Measurements from ENCODE around the gene BNC2.

The BNC2 gene

DNA sequence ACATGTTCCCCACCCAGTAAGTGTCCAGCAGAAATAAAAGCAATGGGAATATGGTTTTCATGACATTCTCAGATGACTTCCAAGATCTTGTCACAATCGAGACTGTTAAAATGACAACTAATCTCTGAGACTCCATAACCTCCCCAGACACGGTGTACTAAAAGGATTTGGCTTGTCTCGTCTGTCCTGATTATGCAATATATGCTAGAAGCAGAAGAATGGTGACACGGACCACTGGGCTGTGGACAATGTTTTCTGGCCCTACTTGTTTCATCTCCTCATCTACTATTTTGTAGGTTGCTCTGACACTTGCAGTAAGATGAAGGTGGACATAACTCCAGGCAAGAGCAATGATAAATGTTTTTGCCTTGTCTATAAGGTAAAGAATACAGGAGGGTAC is 56.6 kb downstream of the BNC2 start:
- Histone ChIP-seq H3K36me3 (ENCODE audit: control insufficient read depth, insufficient read depth, low read length) (no peaks in the 10 kb centered on the region), H3K9me3 (ENCODE audit: control insufficient read depth, insufficient read depth, low read depth, low read length) (no peaks in the 10 kb centered on the region; the same call in 1 of the 2 replicates), H3K27me3 (ENCODE audit: control insufficient read depth, insufficient read depth, low read length) (no peaks in the 10 kb centered on the region), H3K4me3 (ENCODE audit: low read depth, low read length) (no peak overlapping the region), H3K4me1 (ENCODE audit: control insufficient read depth, insufficient read depth, low read length) (peaks cover 52% of the 10 kb centered on the region), H3K9ac (ENCODE audit: low read length) (no peak overlapping the region), H3K27ac (ENCODE audit: low read depth, low read length) (no peak overlapping the region)

DNA sequence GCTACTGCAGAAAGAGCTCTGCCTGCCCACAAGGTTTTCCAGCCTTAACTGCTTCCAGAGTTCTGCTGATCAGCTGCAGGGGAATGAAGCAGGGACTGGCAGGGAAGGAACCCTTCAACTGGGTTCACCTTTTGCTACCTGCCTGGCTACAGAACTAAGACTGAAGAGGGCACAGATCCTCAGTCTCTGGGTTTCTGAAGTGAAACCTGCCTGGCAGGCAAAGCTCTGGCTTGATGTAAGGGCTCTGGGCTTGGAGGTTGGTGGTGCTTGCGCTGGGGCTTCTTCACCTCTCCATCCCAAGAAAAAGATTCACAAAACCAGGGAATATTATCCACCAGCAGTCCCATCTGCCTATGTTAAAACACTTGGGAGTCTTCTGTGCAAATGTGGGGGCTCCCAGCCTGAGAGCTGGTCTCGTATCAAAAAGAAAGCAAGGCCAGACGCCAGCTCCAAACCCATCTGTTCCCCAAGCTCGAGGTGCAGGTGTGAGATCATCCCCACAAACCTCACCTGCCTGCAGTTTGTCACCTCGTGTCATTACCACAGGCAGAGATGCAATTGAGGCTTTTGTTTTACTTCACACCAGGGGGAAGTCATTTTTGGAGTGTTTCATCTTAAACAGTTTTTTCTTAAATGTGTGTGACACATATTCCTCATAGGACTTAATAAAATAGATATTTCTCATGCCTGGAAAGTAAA is 58.3 kb downstream of the BNC2 start:
- H3K27me3 ChIP-seq (ENCODE audit: control insufficient read depth, insufficient read depth, low read length), result no peaks in the 10 kb centered on the region
- peaks cover 55% of the 10 kb centered on the region for H3K4me1 ChIP-seq (ENCODE audit: control insufficient read depth, insufficient read depth, low read length)
- peak overlapping the region; percentile 91; the same call in 1 of the 2 replicates for H3K27ac ChIP-seq (ENCODE audit: low read depth, low read length)
- H3K9me3 ChIP-seq (ENCODE audit: control insufficient read depth, insufficient read depth, low read depth, low read length), result no peaks in the 10 kb centered on the region; the same call in 1 of the 2 replicates
- no peak overlapping the region for H3K9ac ChIP-seq (ENCODE audit: low read length)
- H3K4me3 ChIP-seq (ENCODE audit: low read depth, low read length), result no peak overlapping the region
- H3K36me3 ChIP-seq (ENCODE audit: control insufficient read depth, insufficient read depth, low read length), result no peaks in the 10 kb centered on the region

DNA sequence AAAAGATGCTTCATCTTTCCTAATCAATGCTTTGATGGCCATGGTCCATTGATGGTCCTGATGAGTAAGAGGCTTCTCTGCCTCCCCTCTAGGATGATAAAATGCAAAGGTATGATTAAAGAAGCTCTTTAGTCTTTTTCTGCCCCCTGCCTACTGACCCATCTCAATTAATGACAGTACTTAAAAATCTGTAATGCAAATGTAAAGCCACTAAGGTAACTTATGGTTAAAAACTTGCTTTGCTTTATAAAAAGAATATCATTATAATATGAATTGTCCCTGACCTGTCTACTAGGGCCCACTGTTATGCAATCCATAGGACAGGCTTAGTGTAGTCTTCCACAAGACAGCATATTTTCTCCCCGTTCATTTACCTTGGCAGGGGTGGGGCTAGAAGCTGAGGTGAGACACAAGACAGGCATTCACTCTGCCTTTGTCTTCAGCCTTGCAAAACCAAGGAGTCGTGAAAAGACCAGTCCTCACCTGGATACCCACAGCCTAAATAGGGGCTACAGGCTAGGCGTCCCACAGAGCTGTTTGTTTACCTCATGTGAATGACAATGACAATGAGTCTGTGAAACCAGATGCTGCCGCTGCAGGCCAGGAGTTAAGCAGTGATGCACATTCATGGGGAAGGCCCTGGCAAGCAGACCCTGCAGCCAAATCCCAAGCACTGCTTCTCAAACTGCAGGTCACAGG is 60.4 kb downstream of the BNC2 start:
- H3K36me3 ChIP-seq (ENCODE audit: control insufficient read depth, insufficient read depth, low read length), result no peaks in the 10 kb centered on the region
- peak overlapping the region; percentile 91 for H3K27ac ChIP-seq (ENCODE audit: low read depth, low read length)
- peaks cover 46% of the 10 kb centered on the region for H3K4me1 ChIP-seq (ENCODE audit: control insufficient read depth, insufficient read depth, low read length)
- no peaks in the 10 kb centered on the region; the same call in 1 of the 2 replicates for H3K9me3 ChIP-seq (ENCODE audit: control insufficient read depth, insufficient read depth, low read depth, low read length)
- no peaks in the 10 kb centered on the region for H3K27me3 ChIP-seq (ENCODE audit: control insufficient read depth, insufficient read depth, low read length)
- peak overlapping the region; percentile 41 for H3K9ac ChIP-seq (ENCODE audit: low read length)
- no peak overlapping the region for H3K4me3 ChIP-seq (ENCODE audit: low read depth, low read length)

DNA sequence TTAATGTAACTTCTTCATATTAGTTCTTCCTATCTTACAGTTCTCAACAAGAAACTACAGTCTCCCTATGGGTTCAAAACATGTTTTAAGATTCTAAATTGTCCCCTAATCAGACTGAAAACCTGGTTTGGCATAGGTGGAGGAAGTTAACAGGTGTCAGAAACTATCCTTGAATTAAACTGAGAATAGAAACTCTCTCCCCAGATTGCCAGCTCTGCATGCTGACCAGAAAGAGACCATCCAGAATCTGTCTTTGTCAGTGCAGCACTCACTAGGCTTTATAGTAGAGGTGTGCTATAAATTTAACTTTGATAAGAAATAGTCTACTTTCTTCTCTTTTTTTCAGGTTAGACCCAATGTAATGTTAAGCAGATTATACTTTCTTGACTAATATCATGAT is 63.8 kb downstream of the BNC2 start:
- no peak overlapping the region for H3K27ac ChIP-seq (ENCODE audit: low read depth, low read length)
- peaks cover 60% of the 10 kb centered on the region for H3K4me1 ChIP-seq (ENCODE audit: control insufficient read depth, insufficient read depth, low read length)
- H3K27me3 ChIP-seq (ENCODE audit: control insufficient read depth, insufficient read depth, low read length), result no peaks in the 10 kb centered on the region
- no peaks in the 10 kb centered on the region for H3K36me3 ChIP-seq (ENCODE audit: control insufficient read depth, insufficient read depth, low read length)
- H3K9me3 ChIP-seq (ENCODE audit: control insufficient read depth, insufficient read depth, low read depth, low read length), result no peaks in the 10 kb centered on the region; the same call in 1 of the 2 replicates
- H3K4me3 ChIP-seq (ENCODE audit: low read depth, low read length), result no peak overlapping the region
- H3K9ac ChIP-seq (ENCODE audit: low read length), result no peak overlapping the region

DNA sequence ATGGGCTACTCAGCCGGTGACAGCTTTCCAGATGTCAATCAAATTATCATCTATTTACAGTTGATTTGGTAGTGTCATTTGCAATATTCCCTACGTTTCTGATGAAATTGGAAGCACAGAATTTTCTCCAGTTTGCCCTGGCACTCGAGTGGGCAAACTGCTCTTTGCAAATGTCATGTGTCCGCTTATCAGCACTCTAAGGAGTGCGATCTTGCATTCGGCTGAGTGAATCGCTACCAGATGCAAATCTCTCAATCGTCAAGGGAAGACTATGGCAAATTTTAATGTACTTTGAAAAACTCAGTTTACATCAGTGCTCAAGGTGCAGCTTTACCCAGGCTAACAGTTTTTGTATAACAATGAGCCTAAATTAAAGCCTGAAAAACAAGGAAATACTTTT is 66.8 kb downstream of the BNC2 start:
- no peak overlapping the region for H3K9ac ChIP-seq (ENCODE audit: low read length)
- no peaks in the 10 kb centered on the region for H3K27me3 ChIP-seq (ENCODE audit: control insufficient read depth, insufficient read depth, low read length)
- peaks cover 45% of the 10 kb centered on the region for H3K4me1 ChIP-seq (ENCODE audit: control insufficient read depth, insufficient read depth, low read length)
- no peak overlapping the region; the same call in 1 of the 2 replicates for H3K4me3 ChIP-seq (ENCODE audit: low read depth, low read length)
- H3K9me3 ChIP-seq (ENCODE audit: control insufficient read depth, insufficient read depth, low read depth, low read length), result no peaks in the 10 kb centered on the region
- H3K36me3 ChIP-seq (ENCODE audit: control insufficient read depth, insufficient read depth, low read length), result no peaks in the 10 kb centered on the region
- peak overlapping the region; percentile 62; the same call in 1 of the 2 replicates for H3K27ac ChIP-seq (ENCODE audit: low read depth, low read length)

DNA sequence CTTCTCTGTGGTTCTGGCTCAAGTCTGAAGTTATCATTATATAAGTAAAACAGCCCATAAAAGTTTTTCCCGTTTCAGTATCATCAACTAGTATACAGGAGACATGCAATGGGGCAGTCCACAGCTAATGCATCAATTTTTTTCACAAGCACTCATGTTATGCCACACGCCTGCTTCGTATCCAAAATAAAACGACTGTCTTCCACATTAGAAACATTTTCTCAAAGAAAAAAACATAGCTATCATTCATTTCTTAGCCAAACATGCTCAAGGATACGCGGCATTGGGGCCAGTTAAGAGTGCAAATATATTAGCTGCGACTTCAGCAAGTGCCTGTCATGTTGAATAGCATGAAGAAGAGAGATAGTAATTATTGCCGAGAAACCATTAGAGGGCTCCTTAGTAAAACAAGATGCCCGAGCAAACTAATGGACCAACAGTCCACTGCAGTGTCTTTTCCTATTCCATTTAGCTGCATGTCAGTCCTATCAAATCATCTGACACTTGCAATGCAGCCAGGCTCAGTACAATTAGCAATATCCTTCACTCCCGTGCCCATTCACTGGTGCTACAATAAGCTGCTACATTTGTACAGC is 68.5 kb downstream of the BNC2 start:
- H3K27me3 ChIP-seq (ENCODE audit: control insufficient read depth, insufficient read depth, low read length), result no peaks in the 10 kb centered on the region
- H3K36me3 ChIP-seq (ENCODE audit: control insufficient read depth, insufficient read depth, low read length), result no peaks in the 10 kb centered on the region
- no peak overlapping the region for H3K4me3 ChIP-seq (ENCODE audit: low read depth, low read length)
- H3K4me1 ChIP-seq (ENCODE audit: control insufficient read depth, insufficient read depth, low read length), result peaks cover 36% of the 10 kb centered on the region
- H3K27ac ChIP-seq (ENCODE audit: low read depth, low read length), result no peak overlapping the region
- no peak overlapping the region for H3K9ac ChIP-seq (ENCODE audit: low read length)
- no peaks in the 10 kb centered on the region for H3K9me3 ChIP-seq (ENCODE audit: control insufficient read depth, insufficient read depth, low read depth, low read length)

DNA sequence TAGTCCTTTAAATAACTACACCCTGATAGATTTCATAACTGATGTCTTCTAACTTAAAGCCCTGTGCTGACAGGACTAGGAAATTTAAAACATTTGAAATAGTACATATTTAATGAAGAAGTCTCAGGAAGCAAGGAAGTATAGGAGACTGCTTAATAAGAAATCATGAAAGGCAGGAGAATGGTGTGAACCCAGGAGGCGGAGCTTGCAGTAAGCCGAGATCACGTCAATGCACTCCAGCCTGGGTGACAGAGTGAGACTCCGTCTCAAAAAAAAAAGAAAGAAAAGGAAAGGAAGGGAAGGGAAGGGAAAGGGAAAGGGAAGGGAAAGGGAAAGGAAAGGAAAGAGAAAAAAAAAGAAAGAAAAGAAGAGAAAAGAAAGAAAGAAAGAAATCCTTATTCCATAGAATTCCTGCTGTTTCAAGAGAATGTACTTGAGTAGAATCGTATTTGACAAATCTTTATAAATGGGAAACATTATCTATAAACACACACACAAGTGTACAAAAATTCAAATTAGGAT is 74.1 kb downstream of the BNC2 start:
- peaks cover 26% of the 10 kb centered on the region for H3K4me1 ChIP-seq (ENCODE audit: control insufficient read depth, insufficient read depth, low read length)
- H3K4me3 ChIP-seq (ENCODE audit: low read depth, low read length), result no peak overlapping the region
- no peak overlapping the region for H3K27ac ChIP-seq (ENCODE audit: low read depth, low read length)
- no peaks in the 10 kb centered on the region for H3K9me3 ChIP-seq (ENCODE audit: control insufficient read depth, insufficient read depth, low read depth, low read length)
- no peaks in the 10 kb centered on the region for H3K36me3 ChIP-seq (ENCODE audit: control insufficient read depth, insufficient read depth, low read length)
- no peak overlapping the region for H3K9ac ChIP-seq (ENCODE audit: low read length)
- H3K27me3 ChIP-seq (ENCODE audit: control insufficient read depth, insufficient read depth, low read length), result no peaks in the 10 kb centered on the region

DNA sequence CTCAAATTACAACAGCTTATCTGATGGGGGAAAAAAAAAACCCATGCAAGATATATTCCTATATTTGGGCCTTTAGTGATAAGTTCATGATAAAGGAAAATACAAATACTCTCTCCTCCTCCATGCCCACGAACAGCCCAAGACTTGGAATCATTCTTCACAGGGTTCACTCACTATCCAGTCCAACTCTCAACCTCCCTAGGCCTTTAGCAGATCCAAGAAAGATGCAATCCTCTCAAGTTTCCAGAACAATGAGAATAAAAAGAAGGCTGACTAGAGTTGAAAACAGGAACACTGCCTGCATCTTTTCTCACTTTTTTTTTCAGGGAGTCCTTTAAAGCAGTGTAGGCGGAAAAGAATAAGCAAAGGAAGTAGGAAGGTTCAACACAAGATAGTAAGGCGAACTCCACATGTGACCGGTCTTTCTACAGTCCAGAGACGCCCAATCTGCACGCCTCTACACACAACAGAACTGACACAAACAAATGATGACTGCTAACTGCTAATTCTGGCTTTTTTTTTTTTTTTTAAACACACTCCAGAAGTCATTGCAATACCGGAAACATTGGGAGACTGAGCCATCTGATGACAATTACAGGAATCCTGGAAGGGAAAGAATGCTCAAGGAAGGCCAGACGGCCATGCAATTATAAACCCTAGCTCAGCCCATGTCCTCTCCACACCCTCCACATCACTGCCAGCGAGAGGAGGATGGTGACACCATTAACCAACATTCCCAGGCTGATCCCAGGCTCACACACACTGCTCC is 75.4 kb downstream of the BNC2 start:
- H3K4me3 ChIP-seq (ENCODE audit: low read depth, low read length), result no peak overlapping the region
- no peaks in the 10 kb centered on the region for H3K27me3 ChIP-seq (ENCODE audit: control insufficient read depth, insufficient read depth, low read length)
- no peaks in the 10 kb centered on the region for H3K36me3 ChIP-seq (ENCODE audit: control insufficient read depth, insufficient read depth, low read length)
- peaks cover 22% of the 10 kb centered on the region for H3K4me1 ChIP-seq (ENCODE audit: control insufficient read depth, insufficient read depth, low read length)
- no peak overlapping the region for H3K9ac ChIP-seq (ENCODE audit: low read length)
- no peak overlapping the region for H3K27ac ChIP-seq (ENCODE audit: low read depth, low read length)
- no peaks in the 10 kb centered on the region for H3K9me3 ChIP-seq (ENCODE audit: control insufficient read depth, insufficient read depth, low read depth, low read length)

DNA sequence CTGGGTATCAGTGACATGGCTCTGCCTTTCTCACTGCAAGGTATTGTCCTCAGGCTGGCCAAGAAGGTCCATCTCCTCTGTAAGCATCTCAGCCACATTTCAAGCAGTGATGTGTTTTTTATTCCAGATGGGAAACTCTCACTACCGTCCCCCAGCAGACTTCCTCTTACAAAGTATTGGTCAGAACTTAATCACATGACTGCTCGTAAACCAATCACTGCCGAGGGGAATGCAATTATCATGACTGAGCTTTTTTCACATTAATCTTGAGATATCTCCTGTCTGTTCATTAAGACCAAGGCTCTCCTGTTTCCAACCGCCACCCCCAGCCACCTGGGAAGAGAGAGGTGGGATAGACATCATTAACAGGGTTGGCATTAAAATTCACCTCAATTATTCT is 76.4 kb downstream of the BNC2 start:
- no peak overlapping the region for H3K9ac ChIP-seq (ENCODE audit: low read length)
- no peaks in the 10 kb centered on the region for H3K27me3 ChIP-seq (ENCODE audit: control insufficient read depth, insufficient read depth, low read length)
- H3K4me1 ChIP-seq (ENCODE audit: control insufficient read depth, insufficient read depth, low read length), result peaks cover 22% of the 10 kb centered on the region
- no peaks in the 10 kb centered on the region for H3K9me3 ChIP-seq (ENCODE audit: control insufficient read depth, insufficient read depth, low read depth, low read length)
- no peaks in the 10 kb centered on the region for H3K36me3 ChIP-seq (ENCODE audit: control insufficient read depth, insufficient read depth, low read length)
- no peak overlapping the region for H3K4me3 ChIP-seq (ENCODE audit: low read depth, low read length)
- no peak overlapping the region for H3K27ac ChIP-seq (ENCODE audit: low read depth, low read length)

DNA sequence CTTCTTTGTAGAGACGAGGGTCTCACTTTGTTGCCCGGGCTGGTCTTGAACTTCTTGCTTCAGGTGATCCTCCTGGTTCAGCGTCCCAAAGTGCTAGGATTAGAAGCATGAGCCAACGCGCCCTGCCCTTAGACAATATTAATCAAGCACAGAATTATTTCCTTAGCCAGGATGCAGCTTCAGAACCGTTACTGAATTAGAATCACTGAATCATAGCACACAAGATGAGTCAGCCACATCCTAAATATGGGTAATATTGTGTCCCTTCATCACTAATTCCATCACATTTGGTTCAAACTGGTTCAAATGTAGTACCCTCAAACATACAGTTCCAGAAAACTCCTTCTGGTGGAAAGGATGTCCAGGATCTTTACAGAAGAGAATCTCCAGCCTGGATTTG is 82.7 kb downstream of the BNC2 start:
- no peaks in the 10 kb centered on the region for H3K27me3 ChIP-seq (ENCODE audit: control insufficient read depth, insufficient read depth, low read length)
- H3K9ac ChIP-seq (ENCODE audit: low read length), result no peak overlapping the region
- H3K4me1 ChIP-seq (ENCODE audit: control insufficient read depth, insufficient read depth, low read length), result no peaks in the 10 kb centered on the region; the same call in 1 of the 2 replicates
- H3K4me3 ChIP-seq (ENCODE audit: low read depth, low read length), result no peak overlapping the region
- H3K36me3 ChIP-seq (ENCODE audit: control insufficient read depth, insufficient read depth, low read length), result no peaks in the 10 kb centered on the region
- H3K27ac ChIP-seq (ENCODE audit: low read depth, low read length), result no peak overlapping the region
- H3K9me3 ChIP-seq (ENCODE audit: control insufficient read depth, insufficient read depth, low read depth, low read length), result no peaks in the 10 kb centered on the region
